Measurements from ENCODE around the gene CREG1. TPM values are rescaled to one million over a fixed set of nuclear protein-coding genes. Genes with fewer than 3 reads are reported as not detected.

The CREG1 gene
- total and polyA plus RNA-seq, 2 of the 8 experiments (the other 6 are each of a cell fraction or from before 2014, with no cell fraction given) = 29.8 to 30.1 TPM

- TF ChIP-seq SP4 (IDR thresholded peaks at IDR 0.05; ENCODE audit: low read length) (no peak), RBBP5 (IDR thresholded peaks at IDR 0.05; ENCODE audit: borderline replicate concordance, low read depth, low read length) (no peak), CBX5 (IDR thresholded peaks at IDR 0.05; ENCODE audit: low read depth, low read length) (no peak), EZH2 (IDR thresholded peaks at IDR 0.05; ENCODE audit: low read depth, low read length, severe bottlenecking) (no peak), KDM5A (IDR thresholded peaks at IDR 0.05; ENCODE audit: low read length) (no peak), CHD2 (IDR thresholded peaks at IDR 0.05; ENCODE audit: low read length) (no peak), TCF12 (IDR thresholded peaks at IDR 0.05; ENCODE audit: low read depth, low read length) (no peak), ASH2L (IDR thresholded peaks at IDR 0.05; ENCODE audit: low read length) (no peak), GTF2F1 (IDR thresholded peaks at IDR 0.05; ENCODE audit: borderline replicate concordance, low read depth, low read length) (no peak), BCL11A (IDR thresholded peaks at IDR 0.05; ENCODE audit: low read depth in 2 of 2, low read length in 2 of 2) (no peak), USF2 (IDR thresholded peaks at IDR 0.05; ENCODE audit: low read length) (no peak), RNF2 (IDR thresholded peaks at IDR 0.05; ENCODE audit: borderline replicate concordance, low read depth, low read length, missing control alignments, poor library complexity, severe bottlenecking) (no peak), SRF (IDR thresholded peaks at IDR 0.05; ENCODE audit: low read depth, low read length) (no peak), CTBP2 (IDR thresholded peaks at IDR 0.05; ENCODE audit: borderline replicate concordance, insufficient read depth, insufficient read length, low read length) (no peak), MAX (IDR thresholded peaks at IDR 0.05) (no peak), RAD21 (IDR thresholded peaks at IDR 0.05 in 1 of 2, conservative IDR thresholded peaks at IDR 0.05 in 1 of 2; ENCODE audit: low read depth in 2 of 2, low read length in 2 of 2) (no peak), TAF7 (optimal IDR thresholded peaks at IDR 0.05; ENCODE audit: borderline replicate concordance, low read depth, low read length) (peak; percentile 53)
Measured at GRCh38 chr1:167554028-167554779, 642 bp upstream of the CREG1 start (continued).

Data from H1 (cell line).